ENCODE data around the gene DDX10. TPM values are rescaled to one million over a fixed set of nuclear protein-coding genes. Genes with fewer than 3 reads are reported as not detected.

DDX10 gene
- total and polyA plus RNA-seq, 8 donors = 16.5 to 32.8 (median 28.9) TPM

- intact Hi-C loops (cut with DNase I) = no loop called here
- H3K27ac ChIP-seq = no peak overlapping the region
- no peaks in the 10 kb centered on the region for H3K4me1 ChIP-seq
- H3K4me3 ChIP-seq = no peak overlapping the region
- no peaks in the 10 kb centered on the region for H3K27me3 ChIP-seq
- ATAC-seq = no peak
- no peak for TF ChIP-seq CTCF (IDR thresholded peaks at IDR 0.05)
- H3K9me3 ChIP-seq = no peaks in the 10 kb centered on the region
- DNase-seq = no peak
- H3K36me3 ChIP-seq = no peaks in the 10 kb centered on the region
These were observed 181.1 kb downstream of the DDX10 start for GRCh38 chr11:108846009-108846408.

GRCh38 chr11:108847298-108847990, 182.6 kb downstream of the DDX10 start:
- peak in 1 of 4 donors; percentile 39 for DNase-seq
- Histone ChIP-seq H3K36me3 (no peaks in the 10 kb centered on the region), H3K4me1 (no peaks in the 10 kb centered on the region), H3K27me3 (no peaks in the 10 kb centered on the region), H3K4me3 (no peak overlapping the region), H3K9me3 (no peaks in the 10 kb centered on the region), H3K27ac (no peak overlapping the region)
- intact Hi-C loops (cut with DNase I) = no loop called here
- no peak for TF ChIP-seq CTCF (IDR thresholded peaks at IDR 0.05)
- ATAC-seq = no peak

- no peak for TF ChIP-seq CTCF (IDR thresholded peaks at IDR 0.05)
- DNase-seq = no peak
- no peaks in the 10 kb centered on the region for H3K36me3 ChIP-seq
- no peak overlapping the region for H3K4me3 ChIP-seq
- H3K4me1 ChIP-seq = peaks cover 0 to 9% of the 10 kb centered on the region in 2 donors
- no peak for ATAC-seq
- H3K9me3 ChIP-seq = no peaks in the 10 kb centered on the region
- intact Hi-C loops (cut with DNase I) = no loop called here
- H3K27me3 ChIP-seq = no peaks in the 10 kb centered on the region
- no peak overlapping the region for H3K27ac ChIP-seq
These were observed 186.9 kb downstream of the DDX10 start for GRCh38 chr11:108851781-108852180.

- Histone ChIP-seq H3K9me3 (no peaks in the 10 kb centered on the region), H3K4me3 (no peak overlapping the region), H3K27ac (no peak overlapping the region), H3K27me3 (no peaks in the 10 kb centered on the region), H3K36me3 (no peaks in the 10 kb centered on the region), H3K4me1 (peaks cover 0 to 9% of the 10 kb centered on the region in 2 donors)
- DNase-seq (no peak), ATAC-seq (no peak)
- TF ChIP-seq CTCF (IDR thresholded peaks at IDR 0.05) = no peak
- intact Hi-C loops (cut with DNase I) = no loop called here
These were observed 187.8 kb downstream of the DDX10 start for GRCh38 chr11:108852701-108853100.

GRCh38 chr11:108853151-108853550, 188.3 kb downstream of the DDX10 start:
- Histone ChIP-seq H3K27me3 (no peaks in the 10 kb centered on the region), H3K27ac (no peak overlapping the region), H3K4me1 (peaks cover 0 to 9% of the 10 kb centered on the region in 2 donors), H3K9me3 (no peaks in the 10 kb centered on the region), H3K4me3 (no peak overlapping the region), H3K36me3 (no peaks in the 10 kb centered on the region)
- ATAC-seq (no peak), DNase-seq (no peak)
- intact Hi-C loops (cut with DNase I) = no loop called here
- TF ChIP-seq CTCF (IDR thresholded peaks at IDR 0.05) = no peak

Measured in left lung (tissue), 10 donors.